RPMI7951 (cell line): Measurements from ENCODE around the gene TXNDC5. TPM values are rescaled to one million over a fixed set of nuclear protein-coding genes. Genes with fewer than 3 reads are reported as not detected.
"Not testable (repeated sequence)": the region's sequence is repeated elsewhere in the genome, so short reads cannot be mapped to it uniquely, and the experiment has no call there.

ENCODE experiments used
- DNase-seq: peaks from one replicate; pipeline ENCODE4 v3.0.0-alpha.2; 2012; ENCODE audit warnings: low read depth
- total RNA-seq: library from RNA; depleted of rRNA; stranded (reverse); fragments of >200 nt; shearing (Covaris generic); gene quantifications from 2 replicates; pipeline ENCODE4 v1.2.3, GENCODE V29; 2014

The TXNDC5 gene
- total RNA-seq, 1 experiment from 2014 or later: 442 TPM

DNA sequence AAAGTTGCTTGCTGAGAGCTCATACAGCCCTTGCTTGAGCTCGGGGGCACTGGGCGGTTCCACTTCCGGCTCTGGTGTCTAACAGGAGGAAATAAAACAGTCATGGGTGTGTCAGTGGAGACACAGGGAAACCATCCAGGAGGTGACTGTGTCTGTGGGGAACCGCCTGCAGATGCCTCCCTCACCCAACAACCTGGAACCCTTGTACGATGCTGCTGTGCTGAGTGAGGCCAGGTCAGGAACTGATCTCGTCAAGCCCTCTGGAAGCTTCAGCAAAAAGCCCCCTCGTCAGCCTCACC, 15.5 kb downstream of the TXNDC5 start:
- no peak for DNase-seq

- no peak for DNase-seq
These were observed 16.1 kb downstream of the TXNDC5 start for GRCh38 chr6:7894262-7895124.

GRCh38 chr6:7893342-7893741, 17.2 kb downstream of the TXNDC5 start:
- DNase-seq: no peak

GRCh38 chr6:7892367-7892766, 18.2 kb downstream of the TXNDC5 start:
- DNase-seq: not testable (repeated sequence)

GRCh38 chr6:7891078-7891872, 19.3 kb downstream of the TXNDC5 start:
- DNase-seq: no peak

- DNase-seq: no peak
These were observed 21.8 kb downstream of the TXNDC5 start for GRCh38 chr6:7888587-7889357.

DNA sequence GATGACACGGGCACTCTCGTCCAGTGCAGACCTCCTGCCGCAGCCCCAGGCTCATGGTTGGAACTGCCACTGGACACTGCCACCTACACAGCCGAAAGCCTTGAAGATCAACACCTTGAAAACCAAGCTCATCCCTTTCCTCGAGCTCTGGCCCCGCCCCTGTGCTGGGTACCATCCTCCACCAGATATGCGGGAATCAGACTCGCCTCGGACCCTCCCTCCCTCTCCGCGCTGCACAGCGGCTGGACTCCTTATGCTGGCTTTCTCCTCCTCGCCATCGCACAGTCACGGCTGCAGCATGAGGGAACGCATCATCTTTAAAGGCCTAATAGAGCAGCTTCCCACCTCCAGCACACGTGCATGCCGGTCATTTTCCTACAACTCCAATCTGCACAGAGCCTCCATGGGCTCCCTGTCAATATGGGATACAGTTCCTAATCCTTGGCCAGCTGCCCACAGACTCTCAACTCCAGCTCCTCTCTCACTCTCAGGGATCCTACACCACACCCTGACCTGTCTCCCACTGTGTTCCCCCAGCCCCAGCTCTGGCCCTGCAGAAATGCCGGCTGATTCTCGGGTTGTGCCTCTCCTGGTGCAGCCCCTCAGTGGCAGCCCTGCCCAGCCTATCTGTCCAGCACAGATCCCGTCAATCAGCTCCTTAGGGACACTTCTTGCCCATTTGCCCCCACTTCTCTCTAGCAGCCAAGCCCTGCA, 23.2 kb downstream of the TXNDC5 start:
- DNase-seq: no peak

- no peak for DNase-seq
These were observed 24.5 kb downstream of the TXNDC5 start for GRCh38 chr6:7886132-7886531.

GRCh38 chr6:7883381-7883780, 27.2 kb downstream of the TXNDC5 start:
- DNase-seq: no peak

- no peak for DNase-seq
These were observed 27.9 kb downstream of the TXNDC5 start for GRCh38 chr6:7882505-7883257.

DNA sequence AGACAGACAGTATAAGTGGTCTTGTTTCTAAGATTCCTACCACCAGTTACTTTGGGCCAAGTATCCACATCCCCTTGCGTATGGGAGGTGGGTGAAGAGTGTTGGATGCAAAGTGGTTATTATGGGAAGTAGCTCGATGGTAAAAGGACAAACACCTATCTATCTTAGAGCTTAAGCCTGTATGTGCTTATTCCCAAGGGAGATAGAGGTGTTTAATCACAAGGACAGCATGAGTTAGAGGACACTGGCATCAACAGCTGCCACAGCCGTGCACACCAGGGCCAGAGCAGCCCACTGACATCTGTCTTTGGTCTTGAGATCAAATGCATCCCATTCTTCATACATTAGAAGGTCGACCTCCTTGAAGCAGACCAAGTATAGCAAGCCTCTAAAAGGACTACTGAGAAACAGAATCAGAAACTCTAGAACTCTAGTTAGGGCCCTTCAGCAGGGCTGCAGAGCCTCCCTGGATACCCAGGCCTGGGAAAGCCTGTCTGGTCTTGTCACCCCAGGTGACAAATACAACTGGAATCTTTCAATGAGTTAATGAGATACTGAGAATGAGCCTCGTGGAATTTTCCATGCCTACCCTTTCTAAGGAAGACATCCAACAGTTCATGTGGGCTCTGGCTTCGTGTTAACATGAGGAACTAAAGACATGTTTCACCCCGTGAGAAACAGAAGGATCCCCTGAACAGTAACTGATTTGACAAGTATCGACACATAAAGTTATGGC, 28.7 kb downstream of the TXNDC5 start:
- no peak for DNase-seq

GRCh38 chr6:7880718-7881107, 29.9 kb downstream of the TXNDC5 start:
- DNase-seq: no peak

GRCh38 chr6:7879980-7880717, 30.4 kb downstream of the TXNDC5 start:
- DNase-seq: no peak

DNA sequence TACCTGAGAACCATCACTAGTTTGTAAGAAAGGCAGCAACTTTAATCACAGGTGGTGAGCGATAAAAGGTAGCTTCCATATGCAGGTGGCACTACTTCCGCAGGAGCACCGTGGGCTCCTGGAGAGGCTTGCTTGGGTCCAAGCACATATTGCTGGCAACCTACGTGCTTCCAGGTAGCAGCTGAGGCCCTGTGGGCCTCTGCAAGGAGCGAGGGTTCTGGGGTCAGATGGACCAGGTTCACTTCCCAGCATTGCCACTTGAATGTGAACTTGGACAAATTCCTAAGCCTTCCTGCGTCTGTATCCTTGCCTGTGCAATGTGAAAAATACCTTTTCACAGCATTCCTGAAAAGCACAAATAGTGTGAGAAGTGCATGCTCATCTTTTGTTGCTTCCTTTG, 31.0 kb downstream of the TXNDC5 start:
- no peak for DNase-seq

- no peak for DNase-seq
These were observed 31.5 kb downstream of the TXNDC5 start for GRCh38 chr6:7879043-7879442.

DNA sequence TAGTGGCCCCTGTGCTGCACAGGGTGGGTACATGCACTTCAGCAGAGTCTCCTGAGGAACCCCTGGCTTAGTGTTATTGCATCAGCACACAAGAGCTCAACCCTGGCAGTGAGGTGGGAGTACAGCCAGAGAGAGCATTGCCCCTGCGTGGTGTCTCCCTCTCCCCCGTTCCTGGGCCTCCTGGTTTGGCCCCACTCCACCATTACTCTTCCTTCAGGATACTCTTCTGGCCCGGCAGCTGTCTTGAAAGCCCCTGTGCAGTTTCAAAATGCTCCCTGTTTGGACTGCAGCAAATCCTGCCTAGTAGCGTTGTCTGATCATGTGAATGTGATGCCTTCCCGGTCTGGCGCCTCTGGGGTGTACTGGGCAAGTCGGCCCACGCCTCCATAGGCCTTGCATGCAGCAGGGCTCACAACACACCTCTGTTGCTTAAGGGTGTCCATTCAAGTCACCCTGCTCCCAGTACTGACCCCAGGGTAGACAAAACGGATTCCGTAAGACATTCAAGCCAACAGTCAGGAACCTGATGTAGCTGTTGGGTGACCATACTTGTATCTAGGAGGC, 32.1 kb downstream of the TXNDC5 start:
- no peak for DNase-seq

DNA sequence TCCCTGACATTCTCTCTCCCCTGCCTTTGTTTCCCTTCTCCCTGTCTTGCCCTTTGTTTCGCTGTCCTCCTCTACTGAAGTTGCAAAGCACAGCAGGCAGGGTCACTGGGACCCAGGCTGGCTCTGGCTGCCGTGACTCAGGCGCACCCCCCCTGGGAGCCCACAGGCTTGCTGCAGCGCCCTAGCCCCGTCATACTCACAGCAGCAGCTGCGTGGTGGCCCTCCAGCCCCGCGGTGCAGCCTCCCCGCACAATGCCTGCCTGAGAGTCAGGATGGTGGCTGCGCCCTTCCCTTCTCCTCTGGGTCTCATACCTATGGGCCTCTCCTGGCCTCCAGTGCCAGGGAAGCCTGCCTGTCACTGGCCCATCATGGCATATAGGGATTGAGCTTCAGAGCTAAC, 41.7 kb downstream of the TXNDC5 start:
- DNase-seq: no peak

DNA sequence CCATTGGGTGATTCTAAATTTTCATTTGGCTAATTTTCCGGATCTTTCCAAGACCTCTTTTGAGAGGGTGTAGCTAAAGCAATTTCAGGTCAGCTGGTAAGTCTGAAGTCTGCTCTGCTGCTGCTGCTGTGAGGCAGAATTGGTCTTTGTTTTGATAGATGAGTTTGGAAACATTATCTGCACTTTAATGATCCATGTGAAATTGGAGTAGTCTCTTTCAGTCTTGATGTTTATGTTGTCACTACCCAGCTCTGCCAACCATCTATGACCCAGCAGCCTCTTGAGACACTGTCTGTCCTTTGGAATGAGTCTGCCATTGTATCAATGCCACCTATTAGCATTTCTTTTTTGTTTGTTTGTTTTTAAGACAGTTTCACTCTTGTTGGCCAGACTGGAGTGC, 44.1 kb downstream of the TXNDC5 start:
- no peak for DNase-seq

DNA sequence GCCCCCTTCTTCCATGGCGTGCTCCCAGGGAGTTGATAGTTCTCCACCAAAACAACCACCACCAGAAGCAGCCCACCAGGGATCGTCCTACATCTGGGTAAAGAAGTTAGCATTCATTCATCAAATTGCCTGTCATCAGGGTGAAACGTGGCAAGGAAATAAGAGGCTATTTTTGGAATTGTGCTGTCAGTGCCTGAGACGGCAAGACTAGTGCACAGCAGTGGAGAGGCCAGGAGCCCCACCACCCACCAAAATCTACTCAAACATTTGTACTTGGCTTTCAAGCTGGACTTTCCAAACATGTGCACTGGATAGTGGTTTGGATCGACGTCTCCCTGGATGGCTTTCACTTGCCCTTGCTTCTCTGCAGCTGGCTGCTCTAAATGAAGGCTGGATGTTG, 44.8 kb downstream of the TXNDC5 start:
- no peak for DNase-seq
